NCI-H774 (cell line): ENCODE data around the gene HES1.
"Not testable (repeated sequence)": the region's sequence is repeated elsewhere in the genome, so short reads cannot be mapped to it uniquely, and the experiment has no call there.

Experiments
- DNase-seq: peaks from one replicate; lab custom pipeline; 2025; lab: John Stamatoyannopoulos, UW

HES1 gene

GRCh38 chr3:194141415-194142155 lies 5.6 kb downstream of the HES1 start:
- peak; percentile 93 for DNase-seq

- DNase-seq: no peak
Observed at GRCh38 chr3:194142156-194142910, 6.4 kb downstream of the HES1 start.

GRCh38 chr3:194145702-194146101 lies 9.8 kb downstream of the HES1 start:
- DNase-seq: no peak

GRCh38 chr3:194147679-194148078 lies 11.7 kb downstream of the HES1 start:
- no peak for DNase-seq

DNA sequence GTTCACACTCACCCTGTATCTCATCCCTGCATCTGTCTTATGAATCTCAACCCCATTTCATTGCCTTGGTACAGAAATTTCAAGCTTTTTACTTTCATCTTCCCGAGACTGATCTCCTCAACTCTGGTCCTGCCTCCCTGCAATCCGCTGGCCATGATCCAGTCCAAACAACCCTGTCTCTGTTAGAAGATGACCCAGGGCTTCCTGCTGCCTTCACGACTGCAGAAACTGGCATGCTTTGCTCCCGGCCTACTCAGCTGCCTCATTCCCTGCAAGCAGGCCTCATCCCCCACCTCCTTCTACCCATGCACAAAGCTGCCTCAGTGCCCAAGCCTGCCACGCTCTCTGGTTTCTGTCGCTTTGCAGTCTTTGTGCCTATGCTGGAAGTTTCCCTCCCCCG lies 12.4 kb downstream of the HES1 start:
- no peak for DNase-seq

DNA sequence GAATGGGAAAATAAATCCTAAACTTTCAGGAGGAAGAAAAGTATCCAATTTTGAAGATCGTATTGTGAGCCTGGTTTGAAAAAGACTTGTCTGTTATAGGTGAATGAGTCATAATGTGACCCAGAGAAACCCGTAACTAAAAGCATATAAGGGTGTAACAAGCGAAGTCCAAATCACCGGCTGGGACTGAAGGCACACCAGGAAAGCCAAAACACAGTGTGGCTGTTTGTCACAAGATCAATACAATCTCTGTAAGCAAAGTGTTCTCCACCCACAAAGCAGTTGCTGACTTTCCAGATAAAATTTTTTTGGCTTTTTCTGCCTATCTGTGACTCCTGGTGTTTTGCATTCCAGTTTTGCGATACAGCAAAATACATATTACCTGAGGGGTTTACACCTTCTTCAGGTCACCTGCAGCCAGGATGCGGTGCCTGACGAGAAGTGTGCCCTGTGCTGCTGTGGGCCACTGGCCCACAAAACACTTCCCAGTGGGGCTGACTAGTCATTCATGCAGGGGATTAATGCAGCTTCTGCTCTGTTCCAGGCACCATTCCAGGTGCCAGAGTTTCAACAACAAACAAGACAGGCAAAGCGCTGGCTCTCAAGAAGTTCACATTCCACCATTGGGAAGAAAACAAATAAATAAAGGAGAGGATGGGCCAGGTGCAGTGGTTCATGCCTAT lies 14.4 kb downstream of the HES1 start:
- no peak for DNase-seq

DNA sequence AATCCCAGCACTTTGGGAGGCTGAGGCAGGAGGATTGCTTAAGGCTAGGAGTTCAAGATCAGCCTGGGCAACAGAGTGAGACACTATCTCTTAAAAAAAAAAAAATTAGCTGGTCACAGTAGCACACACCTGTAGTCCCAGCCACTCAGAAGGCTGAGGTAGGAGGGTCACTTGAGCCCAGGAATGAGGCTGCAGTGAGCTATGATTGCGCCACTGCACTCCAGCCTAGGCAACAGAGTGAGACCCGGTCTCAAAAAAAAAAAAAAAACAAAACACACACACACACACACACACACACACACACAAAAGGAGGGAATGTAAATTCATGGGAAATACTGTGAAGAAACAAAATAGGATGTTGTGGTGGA lies 15.0 kb downstream of the HES1 start:
- not testable (repeated sequence) for DNase-seq

DNA sequence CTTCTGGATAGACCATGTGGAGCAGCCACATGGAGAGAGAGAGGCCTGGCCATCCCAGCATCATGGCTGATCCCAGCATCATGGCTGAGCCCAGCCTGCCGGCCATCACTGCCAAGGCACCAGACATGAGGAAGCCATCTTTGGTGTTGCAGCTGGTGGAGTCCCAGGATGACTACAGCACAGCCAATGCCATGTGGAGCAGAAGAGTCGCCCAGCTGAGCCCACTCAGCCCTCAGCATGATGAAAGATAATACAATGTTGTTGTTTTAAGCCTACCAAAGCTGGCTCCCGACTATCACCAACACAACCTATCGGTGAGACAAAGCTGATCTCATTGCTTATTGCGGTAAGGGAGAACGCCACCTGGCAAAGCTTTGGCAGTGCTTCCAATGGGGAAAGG lies 18.4 kb downstream of the HES1 start:
- DNase-seq: no peak

DNA sequence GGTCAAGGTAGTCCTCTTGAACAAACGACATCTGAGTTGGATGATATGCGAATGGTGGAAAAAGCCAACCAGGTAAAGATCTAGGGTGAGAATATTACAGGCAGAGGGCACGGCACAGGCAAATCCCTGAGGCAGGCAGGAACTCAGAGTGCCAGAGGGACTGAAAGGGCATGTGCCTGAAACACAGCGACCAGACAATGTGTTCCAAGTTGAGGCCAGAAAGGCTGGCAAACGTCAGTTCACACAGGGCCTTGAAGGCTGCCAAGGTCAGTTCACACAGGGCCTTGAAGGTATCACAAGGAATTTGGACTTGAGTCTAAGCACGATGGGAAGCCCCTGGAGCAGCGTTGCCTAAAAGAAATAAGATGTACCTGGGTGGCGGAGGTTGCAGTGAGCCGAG lies 20.1 kb downstream of the HES1 start:
- DNase-seq: no peak

- no peak for DNase-seq
Observed at GRCh38 chr3:194158942-194159439, 23.0 kb downstream of the HES1 start.

GRCh38 chr3:194160158-194160557 lies 24.2 kb downstream of the HES1 start:
- no peak for DNase-seq

GRCh38 chr3:194161131-194162045 lies 25.4 kb downstream of the HES1 start:
- DNase-seq: no peak

- no peak for DNase-seq
Observed at GRCh38 chr3:194162070-194162678, 26.2 kb downstream of the HES1 start.

DNA sequence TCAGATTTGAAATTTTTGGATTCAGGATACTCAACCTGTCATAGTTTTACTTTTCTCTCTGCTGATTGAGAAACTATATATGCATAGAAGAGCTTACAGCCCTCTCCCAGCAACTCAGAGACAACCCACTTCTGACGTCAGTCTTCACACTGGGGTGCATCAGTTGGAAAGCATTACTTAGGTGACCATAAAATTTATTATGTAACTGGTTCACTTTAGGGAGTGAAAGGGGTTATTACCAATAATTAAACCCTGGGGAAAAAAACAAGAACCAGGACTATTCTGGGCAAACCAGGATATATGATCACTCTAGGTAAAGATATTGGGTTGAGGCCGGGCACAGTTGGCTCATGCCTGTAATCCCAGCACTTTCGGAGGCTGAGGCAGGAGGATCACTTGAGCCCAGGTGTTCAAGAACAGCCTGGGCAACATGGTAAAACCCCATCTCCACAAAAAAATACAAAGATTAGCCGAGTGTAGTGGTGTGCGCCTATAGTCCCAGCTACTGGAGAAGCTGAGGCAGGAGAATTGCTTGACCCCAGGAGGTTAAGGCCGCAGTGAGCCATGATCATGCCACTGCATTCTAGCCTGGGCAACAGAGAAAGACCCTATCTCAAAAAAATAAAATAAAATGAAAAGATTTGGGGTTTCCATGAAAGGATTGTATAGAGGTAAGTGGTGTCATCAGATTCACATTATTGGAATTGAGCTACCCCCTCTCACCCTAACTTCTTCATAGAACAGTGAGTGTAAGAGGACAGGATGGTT lies 27.1 kb downstream of the HES1 start:
- no peak for DNase-seq

DNA sequence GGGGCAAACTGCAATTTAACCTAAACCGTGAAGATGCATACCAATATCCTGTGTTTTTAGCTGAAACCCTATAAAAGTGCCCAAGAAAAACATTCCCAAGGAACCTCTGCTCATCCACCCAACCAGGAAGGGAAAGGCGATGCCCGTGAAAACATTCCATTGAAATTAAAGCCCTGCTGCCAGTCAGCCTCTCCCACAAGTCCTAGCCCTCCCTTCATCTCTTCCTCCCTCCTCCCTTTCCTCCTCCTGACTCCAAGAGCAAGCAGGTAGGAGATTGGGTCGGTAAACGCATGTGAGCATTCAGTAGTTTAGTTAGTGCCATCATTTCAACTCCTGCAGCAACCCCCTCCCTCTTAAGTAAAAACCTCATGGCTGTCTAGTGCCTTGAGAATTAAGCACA lies 27.7 kb downstream of the HES1 start:
- no peak for DNase-seq

- DNase-seq: no peak
Observed at GRCh38 chr3:194164861-194165260, 28.9 kb downstream of the HES1 start.

DNA sequence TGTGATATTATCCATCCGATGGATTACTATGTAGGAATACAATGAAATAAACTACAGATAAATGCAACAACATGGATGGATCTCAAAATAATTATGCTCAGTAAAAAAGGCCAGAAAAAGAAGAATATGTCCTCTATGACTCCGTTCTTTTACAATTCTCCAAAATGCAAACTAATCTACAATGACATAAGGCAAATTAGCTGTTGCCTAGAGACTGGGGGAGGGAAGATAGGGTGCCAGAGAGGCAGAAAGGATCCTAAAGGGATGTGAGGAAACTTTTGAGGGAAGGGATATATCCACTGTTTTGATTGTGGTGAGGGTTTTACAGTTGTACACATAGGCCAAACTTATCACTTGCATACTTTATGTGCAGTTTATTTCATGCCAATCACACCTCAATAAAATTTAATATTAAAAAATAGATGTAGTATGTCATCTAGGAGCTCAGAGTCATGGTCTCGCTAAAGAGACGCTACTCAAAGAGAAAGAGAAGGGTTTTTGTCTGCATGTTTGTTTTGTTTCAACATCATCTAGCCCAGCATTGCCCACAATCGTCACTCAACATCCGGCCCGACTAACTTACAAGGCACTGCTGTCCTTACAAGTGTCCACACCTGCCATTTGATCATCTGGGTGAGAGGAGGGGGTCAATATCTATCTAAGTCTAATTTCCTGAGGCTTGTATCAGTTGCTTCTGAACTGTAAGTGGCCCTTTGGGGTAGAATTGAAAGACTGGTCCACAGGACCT lies 29.5 kb downstream of the HES1 start:
- DNase-seq: peak; percentile 27

DNA sequence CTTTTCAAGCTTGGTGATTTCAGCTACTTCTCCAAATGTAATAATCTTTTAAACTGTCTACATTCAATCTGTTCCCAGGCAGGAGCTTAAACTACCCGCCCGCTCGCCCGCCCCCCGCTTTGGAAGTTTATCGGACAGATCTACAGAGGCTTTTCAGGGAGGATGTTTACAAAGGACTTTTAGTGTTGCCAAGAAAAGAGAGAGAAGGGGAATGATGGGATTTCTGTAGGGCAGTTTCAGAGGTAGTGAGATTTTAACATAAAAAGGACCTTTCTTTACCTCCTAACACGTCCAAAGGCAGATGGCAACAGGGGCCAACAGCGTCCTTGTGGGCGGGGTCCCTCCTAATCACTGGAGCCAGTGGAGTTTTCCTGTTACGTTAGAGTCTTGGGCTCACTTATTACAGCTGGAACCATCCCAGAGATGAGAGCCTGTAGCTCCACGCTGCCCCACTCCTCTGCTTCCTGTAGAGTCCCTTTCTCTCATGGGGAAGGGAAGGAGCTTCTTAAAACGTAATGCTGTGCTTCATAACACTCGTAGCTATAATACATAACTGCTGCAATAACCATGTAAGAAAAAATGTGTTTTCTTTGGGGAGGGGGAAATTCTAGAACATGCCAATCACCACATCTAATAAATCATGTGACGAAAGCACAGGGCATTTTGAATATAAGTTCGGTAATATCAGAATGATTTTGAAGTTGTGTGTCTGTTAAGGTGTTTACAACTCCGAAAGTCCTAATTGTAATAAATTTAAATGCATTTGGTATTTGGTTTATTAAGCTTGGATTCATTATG lies 30.9 kb downstream of the HES1 start:
- no peak for DNase-seq
